Neural progenitor cell (in vitro differentiated cells): Measurements from ENCODE around the gene DENND5B.

ENCODE experiments used
- CTCF ChIP-seq: fragments of 200-600 bp; sonication (generic); IDR thresholded peaks from 2 replicates; pipeline ENCODE4 v1.5.1; 2017; ENCODE audit warnings: antibody characterized with exemption, mild to moderate bottlenecking
- EZH2phosphoT487 ChIP-seq: fragments of 200-600 bp; sonication (generic); IDR thresholded peaks from 2 replicates; pipeline ENCODE4 v1.6.1; 2017; ENCODE audit warnings: antibody characterized with exemption

GRCh38 chr12:31363831-31364230 lies 227.1 kb downstream of the DENND5B start:
- no peak for TF ChIP-seq EZH2phosphoT487
- TF ChIP-seq CTCF, result no peak
